ENCODE measurements around the gene SOX9.
"Not testable (repeated sequence)": the region's sequence is repeated elsewhere in the genome, so short reads cannot be mapped to it uniquely, and the experiment has no call there.

The SOX9 gene

GRCh38 chr17:72122765-72123529 lies 2.1 kb downstream of the SOX9 start:
- DNase-seq = peak in 35 of 42 donors; percentile 31 to 77 (median 54)
- intact Hi-C loops (cut with DNase I) = loop anchor here (10.0 kb wide), 1 partner anchor 52 kb away; no protein-coding TSS in a partner anchor

GRCh38 chr17:72123530-72124437 lies 3.0 kb downstream of the SOX9 start:
- intact Hi-C loops (cut with DNase I) = loop anchor here (10.0 kb wide), 1 partner anchor 51 kb away; no protein-coding TSS in a partner anchor

GRCh38 chr17:72124438-72124775 lies 3.6 kb downstream of the SOX9 start:
- intact Hi-C loops (cut with DNase I) = loop anchor here (10.0 kb wide), 1 partner anchor 50 kb away; no protein-coding TSS in a partner anchor
- DNase-seq = no peak

More at GRCh38 chr17:72123530-72124437, 3.0 kb downstream of the SOX9 start:
- peak in 24 of 42 donors; percentile 18 to 64 (median 35) for DNase-seq

- intact Hi-C loops (cut with DNase I) = loop anchor here (10.0 kb wide), 1 partner anchor 50 kb away; no protein-coding TSS in a partner anchor
Observed at GRCh38 chr17:72125226-72125651, 4.4 kb downstream of the SOX9 start.

GRCh38 chr17:72125742-72126141 lies 4.9 kb downstream of the SOX9 start:
- no peak for DNase-seq
- intact Hi-C loops (cut with DNase I) = loop anchor here (10.0 kb wide), 1 partner anchor 49 kb away; no protein-coding TSS in a partner anchor

More at GRCh38 chr17:72125226-72125651, 4.4 kb downstream of the SOX9 start:
- peak in 17 of 42 donors; percentile 17 to 66 (median 44) for DNase-seq

- intact Hi-C loops (cut with DNase I) = loop anchor here (10.0 kb wide), 1 partner anchor 48 kb away; no protein-coding TSS in a partner anchor
- DNase-seq = no peak
Observed at GRCh38 chr17:72126575-72127486, 6.0 kb downstream of the SOX9 start.

- intact Hi-C loops (cut with DNase I) = loop anchor here (10.0 kb wide), 1 partner anchor 47 kb away; no protein-coding TSS in a partner anchor
- no peak for DNase-seq
Observed at GRCh38 chr17:72128039-72128438, 7.2 kb downstream of the SOX9 start.

- intact Hi-C loops (cut with DNase I) = no loop called here
- DNase-seq = no peak
Observed at GRCh38 chr17:72134608-72135394, 14.0 kb downstream of the SOX9 start.

- no peak for DNase-seq
- intact Hi-C loops (cut with DNase I) = no loop called here
Observed at GRCh38 chr17:72135546-72136325, 14.9 kb downstream of the SOX9 start.

- intact Hi-C loops (cut with DNase I) = no loop called here
- no peak for DNase-seq
Observed at GRCh38 chr17:72136692-72137091, 15.9 kb downstream of the SOX9 start.

GRCh38 chr17:72137161-72137560 lies 16.3 kb downstream of the SOX9 start:
- DNase-seq = no peak
- intact Hi-C loops (cut with DNase I) = no loop called here

GRCh38 chr17:72139212-72139611 lies 18.4 kb downstream of the SOX9 start:
- intact Hi-C loops (cut with DNase I) = no loop called here
- no peak for DNase-seq

- intact Hi-C loops (cut with DNase I) = no loop called here
- DNase-seq = no peak
Observed at GRCh38 chr17:72141336-72141735, 20.5 kb downstream of the SOX9 start.

GRCh38 chr17:72142097-72142496 lies 21.3 kb downstream of the SOX9 start:
- DNase-seq; intact Hi-C loops (cut with DNase I): not testable (repeated sequence)

- DNase-seq = no peak
- intact Hi-C loops (cut with DNase I) = no loop called here
Observed at GRCh38 chr17:72142614-72143013, 21.8 kb downstream of the SOX9 start.

GRCh38 chr17:72143245-72143644 lies 22.4 kb downstream of the SOX9 start:
- intact Hi-C loops (cut with DNase I) = no loop called here
- DNase-seq = no peak

GRCh38 chr17:72144101-72144500 lies 23.3 kb downstream of the SOX9 start:
- intact Hi-C loops (cut with DNase I) = no loop called here
- no peak for DNase-seq

Measured in head of caudate nucleus (tissue), 42 donors.